Measurements from ENCODE around the gene TAAR5.
"Not testable (repeated sequence)": the region's sequence is repeated elsewhere in the genome, so short reads cannot be mapped to it uniquely, and the experiment has no call there.

Gene TAAR5

DNA sequence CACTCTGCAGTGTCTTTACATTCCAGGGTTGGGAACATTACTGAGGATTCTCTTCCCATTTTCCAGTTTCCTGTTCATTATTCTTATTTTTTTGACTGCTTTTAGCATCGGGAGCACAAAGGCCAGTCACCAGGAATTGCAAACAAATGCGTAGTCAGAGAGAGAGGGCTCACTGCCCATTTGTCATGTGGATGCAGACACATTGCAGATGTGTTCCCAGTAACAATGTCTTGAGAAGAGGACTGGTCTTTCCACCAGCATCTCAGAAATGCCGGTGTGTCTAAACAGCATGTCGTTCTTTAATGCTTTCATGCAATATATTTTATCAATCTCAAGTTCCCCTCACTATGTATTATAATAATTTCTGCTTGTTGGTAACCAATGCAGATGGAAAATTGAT is 20.4 kb downstream of the TAAR5 start:
- DNase-seq, result no peak

DNA sequence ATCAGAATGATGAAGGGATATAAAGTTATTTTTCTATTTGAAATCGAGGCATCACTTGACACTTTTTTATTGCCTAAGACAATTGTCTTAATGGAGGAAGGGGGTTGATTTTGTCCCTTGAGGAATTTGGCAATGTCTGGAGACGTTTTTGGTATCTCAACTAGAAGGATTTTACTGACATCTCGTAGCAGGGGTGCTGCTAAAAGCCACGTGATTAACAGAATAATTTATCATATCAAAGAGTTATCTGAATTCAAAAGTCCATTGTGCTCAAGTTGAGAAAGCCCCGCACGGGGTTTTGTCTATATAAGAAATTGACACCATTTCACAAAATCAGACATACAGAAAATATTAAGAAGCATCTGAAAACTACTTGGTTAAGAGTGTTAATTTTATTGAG is 20.9 kb downstream of the TAAR5 start:
- no peak for DNase-seq

- no peak for DNase-seq
These were observed 22.0 kb downstream of the TAAR5 start for GRCh38 chr6:132567566-132567965.

GRCh38 chr6:132566404-132566803 is 23.1 kb downstream of the TAAR5 start:
- DNase-seq, result no peak

GRCh38 chr6:132560087-132560486 is 29.5 kb downstream of the TAAR5 start:
- DNase-seq, result not testable (repeated sequence)

DNA sequence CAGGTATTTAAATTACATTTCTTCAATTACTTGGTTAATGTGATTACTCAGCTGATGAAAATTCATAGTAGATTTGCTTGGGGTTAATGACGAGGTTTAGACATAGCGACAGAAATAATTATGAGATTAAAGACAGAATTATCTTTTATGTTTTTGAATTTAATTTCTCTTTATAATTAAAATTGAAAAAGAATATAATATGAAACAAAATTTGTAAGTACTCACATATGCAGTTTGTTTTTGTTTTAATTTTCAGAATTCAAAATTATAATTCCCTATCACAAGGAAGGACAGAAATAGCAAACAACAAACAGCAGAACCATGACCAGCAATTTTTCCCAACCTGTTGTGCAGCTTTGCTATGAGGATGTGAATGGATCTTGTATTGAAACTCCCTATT is 37.2 kb downstream of the TAAR5 start, which contains the start of gene TAAR8:
TAAR8 (plus strand) TSS at position 301 of the 400 bp plus-strand sequence; CDS start at position 322, 21 bp downstream.
- DNase-seq, result no peak

DNA sequence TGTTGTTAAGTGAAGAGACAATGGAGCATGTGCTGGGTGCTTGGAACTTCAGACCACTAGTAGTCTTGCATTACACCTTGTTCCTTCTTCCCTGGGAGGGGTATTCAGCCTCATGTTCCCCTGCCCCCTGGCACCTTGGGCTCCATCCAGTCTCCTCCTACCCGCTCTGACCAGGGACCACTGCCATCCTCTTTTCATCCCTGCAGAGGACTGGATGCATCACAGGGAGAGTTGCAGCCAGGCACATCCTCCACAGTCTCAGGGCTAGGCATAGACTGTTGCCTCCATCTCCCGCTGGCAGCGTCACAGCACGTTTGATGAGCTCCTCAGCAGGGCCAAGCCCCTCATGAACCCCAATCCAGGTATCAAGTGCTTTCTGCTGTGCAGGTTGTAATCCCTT is 38.3 kb downstream of the TAAR5 start:
- DNase-seq, result no peak

DNA sequence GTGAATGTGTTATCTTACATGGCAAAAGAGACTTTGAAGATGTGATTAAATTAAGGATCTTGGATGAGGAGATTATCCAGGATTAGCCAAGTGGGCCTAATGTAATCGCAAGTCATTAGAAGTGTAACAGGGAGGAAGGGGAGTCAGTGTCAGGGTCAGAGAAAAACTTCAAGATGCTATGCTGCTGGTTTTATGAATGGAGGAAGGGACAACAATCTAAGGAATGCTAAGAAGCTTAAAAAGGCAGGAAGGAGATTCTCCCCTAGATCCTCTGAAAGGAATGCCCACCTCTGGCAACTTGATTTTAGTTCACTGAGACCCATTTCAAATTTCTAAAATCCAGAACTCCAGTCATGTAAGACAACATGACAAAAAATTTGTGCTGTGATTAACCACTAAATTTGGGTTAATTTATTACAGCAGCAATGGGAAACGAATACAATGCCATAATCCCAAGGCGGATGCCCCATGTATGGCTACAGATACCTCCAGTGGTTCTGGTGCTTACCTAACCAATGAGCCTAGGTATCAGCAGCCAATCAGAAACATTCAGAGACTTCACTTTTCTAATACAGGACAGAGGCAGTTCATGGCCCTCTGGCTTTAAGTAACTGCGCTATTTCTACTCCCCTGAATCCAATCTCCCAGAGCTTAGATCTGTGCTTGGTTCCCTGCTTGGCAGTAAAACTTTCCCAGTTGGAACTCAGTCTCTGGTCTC is 40.6 kb downstream of the TAAR5 start:
- DNase-seq, result no peak

DNA sequence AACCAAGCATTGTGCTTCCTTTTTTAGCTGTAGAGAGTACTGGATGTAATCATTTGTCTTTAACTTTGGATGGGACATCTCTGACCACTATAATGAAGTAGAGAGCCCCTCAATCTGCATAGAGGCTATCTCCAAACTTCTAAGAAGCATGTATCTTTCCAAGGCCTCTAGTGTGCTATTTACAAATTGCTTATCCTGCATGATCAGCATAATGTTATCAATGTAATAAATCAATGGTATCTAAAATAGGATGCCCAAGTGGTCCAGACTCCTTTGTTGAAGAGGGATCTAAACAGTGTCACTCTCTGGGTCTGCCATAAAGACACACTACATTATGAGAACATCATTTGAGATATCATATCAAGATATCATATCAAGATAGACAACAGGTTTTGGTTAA is 44.7 kb downstream of the TAAR5 start:
- DNase-seq, result no peak

All from activated CD4-positive, alpha-beta T cell treated with anti-CD3 and anti-CD28 coated beads for 1 hour (primary cell).